ENCODE measurements around the gene TFR2. TPM values are rescaled to one million over a fixed set of nuclear protein-coding genes. Genes with fewer than 3 reads are reported as not detected.

TFR2 gene
- total RNA-seq (ENCODE audit: low replicate concordance), result 0.08 and 1.2 TPM in 2 replicates

GRCh38 chr7:100641463-100641859, at the start of gene TFR2:
TSS of gene TFR2 (minus strand) at chr7:100641552. CDS start at chr7:100641509, 43 bp downstream.
- DNase-seq (ENCODE audit: low read depth), result no peak
- TF ChIP-seq CTCF (IDR thresholded peaks at IDR 0.05; ENCODE audit: insufficient read depth, low read length), result no peak
- H3K4me3 ChIP-seq (ENCODE audit: low read depth, low read length), result no peak within 1 kb of the TSS

DNA sequence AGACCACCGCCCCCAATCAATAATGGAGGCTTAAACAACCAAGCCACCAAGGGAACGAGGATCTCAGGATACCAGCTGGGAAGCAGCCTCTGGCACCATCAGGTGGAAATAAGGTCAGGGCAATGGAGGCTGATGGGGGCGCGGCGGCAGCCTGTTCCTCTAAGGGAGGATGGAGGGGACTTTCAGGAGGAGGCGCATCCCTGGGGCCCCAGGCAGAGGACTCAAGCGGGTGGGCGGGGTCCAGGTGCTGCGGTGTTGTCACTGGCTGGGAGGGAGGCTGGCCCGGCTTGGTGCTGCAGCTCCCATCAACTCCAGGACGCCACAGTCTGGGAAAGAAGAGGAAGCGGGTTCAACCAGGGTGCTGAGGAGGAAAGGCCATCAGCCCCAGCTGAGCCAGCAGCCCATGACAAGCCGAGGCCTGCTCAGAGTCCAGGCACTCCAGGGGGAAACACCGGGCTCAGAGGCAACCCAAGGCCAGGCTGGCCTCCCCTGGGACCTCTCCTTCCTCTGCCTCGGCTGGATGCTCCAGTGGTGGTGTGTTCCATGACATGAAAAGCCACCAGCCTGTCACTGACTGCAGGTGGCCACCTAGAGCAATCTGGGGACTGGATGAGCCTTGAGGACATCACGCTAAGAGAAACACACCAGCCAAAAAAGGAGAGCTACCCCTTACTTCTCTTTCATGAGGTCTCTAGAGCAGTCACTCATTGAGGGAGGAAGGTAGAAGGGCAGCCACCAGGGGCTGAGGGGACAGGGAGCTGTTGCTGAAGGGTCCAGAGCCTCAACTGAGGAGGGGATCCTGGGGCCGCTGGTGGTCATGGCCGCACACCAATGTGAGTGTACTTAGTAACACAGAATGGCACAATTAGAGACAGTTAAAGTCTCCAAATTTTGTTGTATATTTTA, 48.1 kb upstream of the TFR2 start:
- no peak for DNase-seq (ENCODE audit: low read depth)
- no peak overlapping the region for H3K4me3 ChIP-seq (ENCODE audit: low read depth, low read length)
- no peak for TF ChIP-seq CTCF (IDR thresholded peaks at IDR 0.05; ENCODE audit: insufficient read depth, low read length)

GRCh38 chr7:100688326-100688860, 47.0 kb upstream of the TFR2 start:
- no peak for TF ChIP-seq CTCF (IDR thresholded peaks at IDR 0.05; ENCODE audit: insufficient read depth, low read length)
- DNase-seq (ENCODE audit: low read depth), result no peak
- H3K4me3 ChIP-seq (ENCODE audit: low read depth, low read length), result no peak overlapping the region

GRCh38 chr7:100687751-100688300, 46.5 kb upstream of the TFR2 start:
- DNase-seq (ENCODE audit: low read depth), result no peak
- TF ChIP-seq CTCF (IDR thresholded peaks at IDR 0.05; ENCODE audit: insufficient read depth, low read length), result no peak
- H3K4me3 ChIP-seq (ENCODE audit: low read depth, low read length), result no peak overlapping the region

DNA sequence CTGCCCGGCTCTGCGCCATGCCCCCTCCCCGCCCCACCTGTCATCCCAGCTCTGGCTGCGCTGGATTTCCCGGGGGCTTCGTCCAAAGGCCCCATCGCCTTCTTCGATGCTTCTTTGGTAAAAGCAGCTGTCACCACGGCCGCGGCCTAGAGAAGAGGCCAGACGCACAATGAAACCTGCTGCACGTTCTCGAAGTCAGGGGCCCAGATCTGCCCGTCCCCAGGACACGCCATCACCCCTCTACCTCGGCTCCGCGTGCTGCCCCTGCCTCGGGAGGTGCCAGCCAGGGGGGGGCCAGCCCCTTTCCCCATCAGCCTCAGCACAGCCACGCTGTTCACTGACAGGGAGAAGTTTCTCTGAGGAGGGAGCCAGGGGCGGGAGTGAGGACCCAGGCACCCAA, 45.9 kb upstream of the TFR2 start:
- no peak for DNase-seq (ENCODE audit: low read depth)
- H3K4me3 ChIP-seq (ENCODE audit: low read depth, low read length), result no peak overlapping the region
- TF ChIP-seq CTCF (IDR thresholded peaks at IDR 0.05; ENCODE audit: insufficient read depth, low read length), result no peak

- TF ChIP-seq CTCF (IDR thresholded peaks at IDR 0.05; ENCODE audit: insufficient read depth, low read length), result no peak
- no peak overlapping the region for H3K4me3 ChIP-seq (ENCODE audit: low read depth, low read length)
- DNase-seq (ENCODE audit: low read depth), result no peak
These were observed 45.5 kb upstream of the TFR2 start for GRCh38 chr7:100686822-100687211.
